Stimulated activated CD4-positive, alpha-beta T cell treated with anti-CD3 and anti-CD28 coated beads, TNF-alpha, amount 100 ng/mL, for 24 hours (primary cell): Measurements from ENCODE around the gene CAMK2A.
"Not testable (repeated sequence)": the region's sequence is repeated elsewhere in the genome, so short reads cannot be mapped to it uniquely, and the experiment has no call there.

Experiments used
- DNase-seq, 3 experiments: peaks; one replicate each; pipeline ENCODE4 v3.0.0-alpha.2; 2020; ENCODE audit warnings: low read depth in 3 of 3

The CAMK2A gene

GRCh38 chr5:150235500-150235854 is 54.1 kb downstream of the CAMK2A start:
- no peak for DNase-seq

GRCh38 chr5:150234576-150235499 is 54.7 kb downstream of the CAMK2A start:
- no peak for DNase-seq

- not testable (repeated sequence) for DNase-seq
Observed at GRCh38 chr5:150233706-150234105, 55.9 kb downstream of the CAMK2A start.

- DNase-seq, result no peak
Observed at GRCh38 chr5:150230842-150231241, 58.7 kb downstream of the CAMK2A start.

GRCh38 chr5:150229571-150229970 is 60.0 kb downstream of the CAMK2A start:
- no peak for DNase-seq

- no peak for DNase-seq
Observed at GRCh38 chr5:150227606-150228273, 61.8 kb downstream of the CAMK2A start.

- no peak for DNase-seq
Observed at GRCh38 chr5:150227036-150227435, 62.5 kb downstream of the CAMK2A start.

- no peak for DNase-seq
Observed at GRCh38 chr5:150224483-150225027, 65.0 kb downstream of the CAMK2A start.

GRCh38 chr5:150223474-150223873 is 66.1 kb downstream of the CAMK2A start:
- DNase-seq, result no peak

GRCh38 chr5:150222906-150223305 is 66.7 kb downstream of the CAMK2A start:
- no peak for DNase-seq

GRCh38 chr5:150221471-150221870 is 68.1 kb downstream of the CAMK2A start:
- no peak for DNase-seq

GRCh38 chr5:150219861-150220260 is 69.7 kb downstream of the CAMK2A start:
- DNase-seq, result no peak

GRCh38 chr5:150219142-150219541 is 70.4 kb downstream of the CAMK2A start:
- DNase-seq, result no peak

- no peak for DNase-seq
Observed at GRCh38 chr5:150218693-150219035, 70.9 kb downstream of the CAMK2A start.

GRCh38 chr5:150217873-150218692 is 71.5 kb downstream of the CAMK2A start:
- peak; percentile 63 to 75 (median 64) for DNase-seq

- DNase-seq, result no peak
Observed at GRCh38 chr5:150217038-150217437, 72.5 kb downstream of the CAMK2A start.

GRCh38 chr5:150215979-150216944 is 73.3 kb downstream of the CAMK2A start:
- no peak for DNase-seq

GRCh38 chr5:150214289-150214688 is 75.3 kb downstream of the CAMK2A start:
- DNase-seq, result no peak

- DNase-seq, result no peak
Observed at GRCh38 chr5:150213530-150213929, 76.0 kb downstream of the CAMK2A start.

- DNase-seq, result no peak
Observed at GRCh38 chr5:150211156-150212030, 78.2 kb downstream of the CAMK2A start.
